Activated T-helper 17 cell treated with anti-CD3 and anti-CD28 coated beads, Interleukin-2, amount 50 U/mL, for 72 hours (primary cell): ENCODE results near the gene FAM53B. TPM values are rescaled to one million over a fixed set of nuclear protein-coding genes. Genes with fewer than 3 reads are reported as not detected.
A peak's percentile ranks its signal among the peaks of the same experiment; 100 is the strongest.
"Not testable (repeated sequence)": the region's sequence is repeated elsewhere in the genome, so short reads cannot be mapped to it uniquely, and the experiment has no call there.

ENCODE experiments used
- ATAC-seq: fragments of 150-1000 bp; cut with Tn5 transposase; replicated peaks from 2 replicates; pipeline ENCODE4 v1.10.0; 2021; ENCODE audit warnings: mild to moderate bottlenecking, moderate library complexity
- H3K27ac Mint-ChIP-seq: one replicate; pipeline ENCODE4 v1.8.0; 2022; ENCODE audit warnings: mixed read lengths
- H3K27me3 Mint-ChIP-seq: one replicate; pipeline ENCODE4 v1.8.0; 2022; ENCODE audit warnings: mixed read lengths
- H3K36me3 Mint-ChIP-seq: one replicate; pipeline ENCODE4 v1.8.0; 2022; ENCODE audit warnings: low read depth, mild to moderate bottlenecking, mixed read lengths
- H3K4me1 Mint-ChIP-seq: one replicate; pipeline ENCODE4 v1.8.0; 2022; ENCODE audit warnings: mixed read lengths
- H3K4me3 Mint-ChIP-seq: one replicate; pipeline ENCODE4 v1.8.0; 2022; ENCODE audit warnings: mild to moderate bottlenecking, mixed read lengths
- H3K9me3 Mint-ChIP-seq: one replicate; pipeline ENCODE4 v1.8.0; 2022; ENCODE audit warnings: mixed read lengths
- total RNA-seq, 2 donors: library from RNA; stranded (reverse); gene quantifications; one replicate each; pipeline ENCODE4 v1.2.3, GENCODE V29; 2022

Gene FAM53B
- total RNA-seq, 2 donors from 2014 or later, result 21.7 to 36.8 TPM

DNA sequence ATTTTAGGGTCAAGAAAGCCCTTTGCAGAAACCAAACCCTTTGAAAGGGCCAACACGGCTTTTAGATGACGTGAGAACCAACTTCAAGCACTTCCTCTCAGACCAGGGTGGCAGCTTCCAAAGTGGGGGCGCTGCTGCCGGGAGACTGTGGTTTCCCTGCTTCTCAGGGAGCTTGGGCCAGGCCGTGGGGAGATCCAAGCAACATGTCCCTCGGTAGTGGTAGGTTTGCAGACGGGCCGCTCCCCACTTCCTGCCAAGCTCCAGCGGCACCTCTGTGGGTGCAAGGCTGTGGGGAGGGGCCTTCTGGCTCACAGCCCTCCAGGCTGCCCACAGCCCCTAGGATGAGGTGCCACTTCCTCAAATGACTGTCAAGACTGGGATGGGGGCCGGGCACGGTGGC is 132.4 kb downstream of the FAM53B start:
- peak; percentile 40 for ATAC-seq
- Mint-ChIP-seq H3K9me3 (no peaks in the 10 kb centered on the region), H3K27me3 (no peaks in the 10 kb centered on the region), H3K4me3 (peak overlapping the region; percentile 22), H3K27ac (peak overlapping the region; percentile 73), H3K4me1 (peaks cover 10% of the 10 kb centered on the region), H3K36me3 (peaks cover 16% of the 10 kb centered on the region)

DNA sequence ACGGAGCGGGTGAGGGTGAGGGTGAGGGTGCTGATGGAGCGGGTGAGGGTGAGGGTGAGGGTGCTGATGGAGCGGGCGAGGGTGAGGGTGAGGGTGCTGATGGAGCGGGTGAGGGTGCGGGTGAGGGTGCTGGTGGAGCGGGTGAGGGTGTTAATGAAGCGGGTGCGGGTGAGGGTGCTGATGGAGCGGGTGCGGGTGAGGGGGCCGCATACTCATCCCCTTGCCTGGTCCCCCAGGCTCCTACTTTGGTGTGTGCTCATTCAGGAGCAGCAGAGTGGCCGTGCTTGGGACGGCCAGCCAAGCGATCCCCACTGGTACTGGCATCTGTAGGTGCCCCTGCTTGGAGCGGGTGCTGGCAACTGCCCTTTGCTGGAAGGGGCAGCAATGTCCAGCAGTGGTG is 133.3 kb downstream of the FAM53B start:
- not testable (repeated sequence) for ATAC-seq, H3K4me3 Mint-ChIP-seq, H3K4me1 Mint-ChIP-seq, H3K9me3 Mint-ChIP-seq, H3K27ac Mint-ChIP-seq, H3K27me3 Mint-ChIP-seq
- peaks cover 10% of the 10 kb centered on the region for H3K36me3 Mint-ChIP-seq

DNA sequence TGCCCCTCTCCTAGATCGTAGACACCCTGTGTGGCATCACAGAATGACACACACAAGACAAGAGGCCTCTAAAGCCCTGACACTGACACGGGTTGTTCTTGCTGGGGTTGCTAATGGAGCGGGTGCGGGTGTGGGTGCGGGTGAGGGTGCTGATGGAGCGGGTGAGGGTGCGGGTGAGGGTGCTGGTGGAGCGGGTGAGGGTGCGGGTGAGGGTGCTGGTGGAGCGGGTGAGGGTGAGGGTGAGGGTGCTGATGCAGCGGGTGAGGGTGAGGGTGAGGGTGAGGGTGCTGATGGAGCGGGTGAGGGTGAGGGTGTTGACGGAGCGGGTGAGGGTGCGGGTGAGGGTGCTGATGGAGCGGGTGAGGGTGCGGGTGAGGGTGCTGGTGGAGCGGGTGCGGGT is 134.0 kb downstream of the FAM53B start:
- H3K9me3 Mint-ChIP-seq, ATAC-seq, H3K27ac Mint-ChIP-seq: not testable (repeated sequence)

DNA sequence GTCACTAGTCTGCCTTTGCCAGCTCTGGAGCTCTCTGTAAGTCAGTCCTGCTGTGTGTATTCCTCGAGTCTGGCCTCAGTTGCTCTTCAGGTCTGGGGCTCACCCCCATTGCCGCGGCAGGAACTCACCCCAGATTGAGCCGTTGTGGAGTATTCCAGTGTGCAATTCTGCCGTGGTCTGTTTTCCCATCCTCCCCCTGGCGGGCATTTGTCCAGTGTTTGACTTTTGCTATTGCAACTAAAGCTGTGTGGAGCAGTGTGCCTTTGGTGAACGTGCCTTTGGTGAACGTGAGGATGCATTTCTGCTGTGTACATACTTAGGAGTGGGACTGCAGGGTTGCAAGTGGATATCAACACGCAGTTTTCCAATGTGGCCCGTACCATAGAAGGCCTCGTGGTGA is 134.5 kb downstream of the FAM53B start:
- no peaks in the 10 kb centered on the region for H3K9me3 Mint-ChIP-seq
- no peak for ATAC-seq
- no peak overlapping the region for H3K27ac Mint-ChIP-seq
- peaks cover 10% of the 10 kb centered on the region for H3K4me1 Mint-ChIP-seq
- no peaks in the 10 kb centered on the region for H3K27me3 Mint-ChIP-seq
- no peak overlapping the region for H3K4me3 Mint-ChIP-seq
- peaks cover 1% of the 10 kb centered on the region for H3K36me3 Mint-ChIP-seq

More for the DNA sequence above, 134.0 kb downstream of the FAM53B start:
- not testable (repeated sequence) for H3K4me3 Mint-ChIP-seq, H3K36me3 Mint-ChIP-seq, H3K27me3 Mint-ChIP-seq, H3K4me1 Mint-ChIP-seq

DNA sequence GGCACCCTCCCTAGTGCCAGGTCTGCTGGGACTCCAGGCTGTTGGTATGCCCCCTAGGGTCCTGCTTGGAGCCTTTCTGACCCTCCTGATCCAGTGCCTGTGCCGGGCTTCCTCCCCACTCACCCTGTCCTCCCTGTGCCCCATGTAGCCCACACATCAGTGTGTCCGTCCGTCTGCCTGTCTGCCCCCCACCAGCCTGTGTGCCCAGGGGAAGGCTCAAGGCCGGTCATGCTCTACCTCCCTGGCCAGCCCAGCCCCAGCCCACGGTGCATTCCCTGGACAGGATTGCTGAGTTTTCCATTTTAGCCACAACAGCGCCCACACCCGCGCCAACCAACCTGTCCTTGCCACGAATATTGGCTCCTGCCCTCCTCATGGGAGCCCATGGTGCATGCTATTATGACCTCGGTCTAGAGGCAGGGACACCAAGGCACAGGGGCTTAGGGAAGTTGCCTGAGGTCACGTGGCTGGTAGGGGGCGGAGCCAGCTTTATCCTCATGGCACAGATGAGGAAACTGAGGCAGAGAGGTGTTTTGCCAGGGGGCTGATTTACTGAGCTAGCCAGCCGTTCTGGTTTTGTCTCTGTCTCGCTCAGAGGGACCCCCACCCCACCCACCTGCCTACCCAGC is 136.0 kb downstream of the FAM53B start:
- H3K4me1 Mint-ChIP-seq, result no peaks in the 10 kb centered on the region
- no peak overlapping the region for H3K27ac Mint-ChIP-seq
- H3K4me3 Mint-ChIP-seq, result no peak overlapping the region
- H3K27me3 Mint-ChIP-seq, result no peaks in the 10 kb centered on the region
- no peak for ATAC-seq
- H3K36me3 Mint-ChIP-seq, result no peaks in the 10 kb centered on the region
- no peaks in the 10 kb centered on the region for H3K9me3 Mint-ChIP-seq

DNA sequence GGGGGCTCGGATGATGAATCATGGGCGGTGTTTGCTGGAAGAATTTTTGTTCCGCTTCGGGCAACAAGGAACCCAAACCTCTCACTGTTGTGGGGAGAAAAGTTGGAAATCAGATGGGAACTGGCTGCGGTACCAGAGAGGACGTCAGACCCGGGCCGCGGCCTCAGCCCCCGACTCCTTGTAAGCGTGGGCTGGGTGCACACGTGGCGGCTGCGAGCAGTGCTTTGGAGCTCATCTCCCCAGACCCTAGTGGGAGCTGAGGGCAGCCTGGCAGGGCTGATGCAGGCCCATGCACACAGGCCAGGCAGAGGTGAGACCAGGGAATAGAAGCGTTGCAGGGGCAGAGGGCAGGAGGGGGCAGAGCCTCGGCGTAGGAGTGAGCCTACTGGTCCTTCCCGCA is 136.5 kb downstream of the FAM53B start:
- Mint-ChIP-seq H3K4me3 (no peak overlapping the region), H3K27me3 (no peaks in the 10 kb centered on the region), H3K36me3 (no peaks in the 10 kb centered on the region), H3K4me1 (no peaks in the 10 kb centered on the region), H3K27ac (no peak overlapping the region), H3K9me3 (no peaks in the 10 kb centered on the region)
- no peak for ATAC-seq

DNA sequence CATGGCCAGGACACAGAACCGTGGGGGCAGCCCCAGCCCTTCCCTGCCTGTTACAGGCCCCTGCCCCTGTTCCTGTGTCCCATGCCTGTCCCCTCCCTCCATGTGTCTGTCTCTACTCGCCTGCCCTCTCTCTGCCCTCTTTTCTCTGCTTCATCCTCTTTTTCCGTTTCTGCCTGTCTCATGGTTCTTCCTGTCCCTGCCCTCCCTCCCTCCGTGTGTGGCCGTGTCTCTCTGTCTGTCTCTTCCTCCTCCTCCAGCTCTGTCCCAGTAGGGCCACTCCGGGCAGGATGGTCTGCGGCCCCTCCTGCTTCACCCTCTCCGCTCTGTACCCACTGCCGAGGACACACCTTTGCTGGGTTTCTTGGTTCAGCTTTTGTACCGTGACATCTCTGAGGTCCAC is 137.4 kb downstream of the FAM53B start:
- H3K27me3 Mint-ChIP-seq, result no peaks in the 10 kb centered on the region
- H3K4me3 Mint-ChIP-seq, result no peak overlapping the region
- no peak for ATAC-seq
- no peak overlapping the region for H3K27ac Mint-ChIP-seq
- no peaks in the 10 kb centered on the region for H3K9me3 Mint-ChIP-seq
- no peaks in the 10 kb centered on the region for H3K36me3 Mint-ChIP-seq
- no peaks in the 10 kb centered on the region for H3K4me1 Mint-ChIP-seq

DNA sequence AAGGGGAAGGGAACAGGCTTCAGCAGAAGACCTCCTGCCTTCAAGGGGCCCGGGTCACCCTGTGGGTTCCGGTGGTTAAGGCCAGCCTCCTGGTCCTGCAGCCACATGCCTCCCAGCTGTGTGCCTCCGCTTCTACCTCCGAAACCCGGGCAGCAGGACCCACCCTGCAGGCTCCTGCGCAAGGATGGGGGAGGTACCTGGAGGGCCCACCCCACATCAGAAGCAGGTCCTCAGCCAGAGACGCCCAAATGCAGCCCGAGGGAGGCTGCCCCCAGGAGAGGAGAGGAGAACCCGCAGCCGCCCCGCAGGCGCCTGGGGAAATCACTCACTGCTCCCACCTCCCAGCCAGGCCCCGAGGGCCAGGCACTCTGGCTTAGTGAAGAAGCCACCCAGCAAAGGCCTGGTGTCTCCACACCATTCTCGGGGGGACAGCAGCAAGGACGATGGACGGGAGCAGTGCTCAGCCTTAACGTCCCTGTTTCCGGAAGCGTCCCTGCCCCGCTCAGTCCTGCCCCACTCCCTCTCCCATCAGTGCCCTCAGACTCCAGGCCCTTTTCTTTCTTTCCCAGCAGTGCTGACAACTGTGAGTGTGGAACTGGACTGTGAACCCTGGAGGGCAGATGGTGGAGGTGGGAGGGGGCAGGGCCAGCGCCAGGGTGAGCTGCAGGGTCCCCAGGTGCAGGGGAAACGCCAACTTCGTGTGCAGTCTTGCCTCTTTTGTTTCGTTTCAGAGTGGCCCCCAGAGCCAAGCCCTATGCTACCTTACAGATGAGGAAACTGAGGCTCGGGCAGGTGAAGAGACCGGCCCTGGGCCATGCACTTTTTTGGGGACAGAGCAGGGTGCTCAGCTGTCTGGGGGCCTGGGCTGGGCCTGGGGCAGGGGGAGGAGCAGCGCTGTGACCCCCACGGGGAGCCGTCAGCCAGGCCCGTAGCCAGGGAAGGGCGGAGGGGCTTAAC is 138.0 kb downstream of the FAM53B start:
- H3K36me3 Mint-ChIP-seq, result no peaks in the 10 kb centered on the region
- no peak for ATAC-seq
- H3K4me1 Mint-ChIP-seq, result no peaks in the 10 kb centered on the region

DNA sequence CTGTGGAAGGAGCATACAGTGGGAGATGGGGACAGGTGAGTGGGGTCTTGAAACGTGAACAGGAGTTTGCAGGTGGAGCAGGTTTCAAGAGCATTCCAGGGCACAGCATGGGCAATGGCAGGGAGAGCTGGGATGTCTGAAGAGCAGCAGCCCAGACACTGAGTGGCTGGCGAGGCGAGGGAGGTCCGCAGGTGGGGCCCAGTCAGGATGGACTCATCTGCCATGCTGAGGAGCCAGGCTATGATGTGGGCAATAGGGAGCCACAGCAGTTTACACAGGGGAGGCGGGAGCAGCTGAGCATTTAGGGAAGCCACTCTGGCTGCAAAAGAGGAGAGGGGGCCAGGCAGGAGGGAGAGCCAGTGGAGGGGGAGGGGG is 138.7 kb downstream of the FAM53B start:
- Mint-ChIP-seq H3K4me1 (peaks cover 5% of the 10 kb centered on the region), H3K9me3 (no peaks in the 10 kb centered on the region), H3K36me3 (no peaks in the 10 kb centered on the region), H3K27ac (no peak overlapping the region), H3K4me3 (no peak overlapping the region), H3K27me3 (no peaks in the 10 kb centered on the region)
- no peak for ATAC-seq

More for the DNA sequence above, 138.0 kb downstream of the FAM53B start:
- H3K9me3 Mint-ChIP-seq, result no peaks in the 10 kb centered on the region
- no peaks in the 10 kb centered on the region for H3K27me3 Mint-ChIP-seq
- H3K4me3 Mint-ChIP-seq, result no peak overlapping the region
- H3K27ac Mint-ChIP-seq, result no peak overlapping the region

DNA sequence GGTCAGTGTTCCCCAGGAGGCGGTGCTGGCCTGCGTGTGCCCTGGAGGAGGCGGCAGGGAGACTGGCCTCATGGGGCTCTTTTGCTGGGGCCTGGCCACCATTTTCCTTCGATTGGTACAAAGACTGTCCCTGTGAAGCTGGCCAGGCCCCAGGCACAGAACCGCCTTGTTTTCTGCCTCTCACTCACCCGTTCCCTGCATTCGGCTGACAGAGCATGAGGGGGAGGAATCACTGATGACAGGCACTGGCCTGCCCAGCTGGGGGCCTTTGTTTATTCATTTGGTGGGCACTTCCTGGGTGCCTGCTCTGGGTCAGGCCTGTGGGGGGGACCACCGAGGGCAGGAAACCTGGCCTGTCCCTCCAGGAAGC is 139.2 kb downstream of the FAM53B start:
- ATAC-seq, result no peak
- H3K27me3 Mint-ChIP-seq, result no peaks in the 10 kb centered on the region
- no peaks in the 10 kb centered on the region for H3K36me3 Mint-ChIP-seq
- peaks cover 5% of the 10 kb centered on the region for H3K4me1 Mint-ChIP-seq
- no peaks in the 10 kb centered on the region for H3K9me3 Mint-ChIP-seq
- H3K27ac Mint-ChIP-seq, result no peak overlapping the region
- no peak overlapping the region for H3K4me3 Mint-ChIP-seq

DNA sequence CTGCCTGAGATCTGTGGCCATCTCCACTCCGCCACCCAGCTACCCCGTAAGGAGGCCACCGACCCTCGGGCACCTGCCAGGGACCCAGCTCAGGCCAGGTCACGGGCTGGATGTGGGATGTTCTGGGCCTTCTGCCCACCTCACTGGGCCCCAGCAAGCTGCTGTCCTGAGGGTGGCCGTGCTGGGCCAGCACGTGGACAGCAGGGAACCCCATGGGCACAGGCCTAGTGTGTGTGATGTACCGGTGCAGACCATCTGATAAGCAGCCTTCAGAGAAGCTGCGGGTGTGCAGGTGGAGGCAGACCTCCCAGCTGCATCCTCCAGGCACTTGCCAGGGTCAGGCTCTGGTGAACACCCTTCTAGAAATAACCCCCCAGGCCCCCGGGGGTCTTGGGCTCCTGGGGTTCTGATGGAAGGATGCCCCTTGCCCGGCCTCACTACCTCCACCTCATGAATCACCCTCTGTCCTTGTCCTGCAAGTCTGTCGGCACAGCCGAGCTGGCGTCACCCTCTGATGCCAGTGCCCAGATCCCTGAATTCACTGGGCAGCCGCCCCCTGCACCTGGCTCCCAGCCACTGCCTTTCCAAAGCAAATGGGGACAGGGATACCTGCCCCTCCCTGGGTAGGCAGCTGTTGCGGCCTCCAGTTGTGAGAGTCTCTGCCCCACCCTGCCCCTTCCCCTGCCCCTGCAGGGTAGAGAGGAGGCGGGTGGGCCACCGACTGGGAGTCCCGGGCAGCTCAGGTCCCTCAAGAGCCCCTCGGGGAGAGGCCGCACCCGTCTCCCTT is 139.8 kb downstream of the FAM53B start:
- H3K9me3 Mint-ChIP-seq, result no peaks in the 10 kb centered on the region
- no peak overlapping the region for H3K4me3 Mint-ChIP-seq
- H3K27ac Mint-ChIP-seq, result no peak overlapping the region
- H3K27me3 Mint-ChIP-seq, result no peaks in the 10 kb centered on the region
- ATAC-seq, result no peak
- H3K36me3 Mint-ChIP-seq, result no peaks in the 10 kb centered on the region
- H3K4me1 Mint-ChIP-seq, result peaks cover 5% of the 10 kb centered on the region

DNA sequence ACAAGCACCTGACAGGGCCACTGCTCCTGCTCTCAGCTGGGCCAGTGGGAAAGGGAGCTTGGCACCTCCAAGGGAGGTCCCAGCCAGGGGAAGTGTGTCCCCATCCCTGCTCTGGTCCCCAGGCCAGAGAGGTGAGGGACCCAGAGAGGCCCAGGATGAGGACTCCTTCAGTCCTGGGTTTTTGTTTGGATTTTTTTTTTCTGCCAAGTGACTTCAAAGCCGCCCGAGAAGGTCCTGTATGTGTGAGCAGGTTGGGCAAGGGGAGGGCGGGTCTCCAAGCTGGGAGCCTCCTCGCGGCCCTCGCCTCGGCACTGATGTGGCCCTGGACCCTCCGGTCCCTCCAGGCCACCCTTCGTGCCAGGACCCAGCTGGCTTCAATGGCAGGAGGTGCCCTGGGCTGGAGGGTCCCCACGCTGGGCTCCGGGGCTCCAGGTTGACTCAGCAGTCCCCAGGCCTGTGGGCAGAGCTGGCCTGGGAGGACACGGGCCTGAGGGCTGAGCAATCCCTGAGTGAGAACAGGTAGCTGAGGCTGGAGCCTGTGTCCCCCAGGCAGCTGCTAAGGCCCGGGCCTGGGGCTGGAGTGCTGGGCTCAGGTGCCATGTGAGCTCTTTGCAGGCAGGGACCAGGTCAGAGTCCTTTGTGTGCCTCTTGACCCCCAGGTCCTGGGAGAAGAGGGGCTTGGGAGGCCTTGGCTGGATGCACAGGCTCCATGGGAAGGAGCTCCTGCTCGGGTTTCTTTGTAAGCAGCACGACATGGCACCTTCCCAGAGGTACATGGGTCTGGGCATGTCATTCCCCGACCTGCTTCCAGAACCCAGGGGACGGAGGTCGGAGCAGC is 140.6 kb downstream of the FAM53B start:
- no peak for ATAC-seq
- Mint-ChIP-seq H3K4me3 (no peak overlapping the region), H3K9me3 (no peaks in the 10 kb centered on the region), H3K4me1 (peaks cover 11% of the 10 kb centered on the region), H3K27me3 (no peaks in the 10 kb centered on the region), H3K27ac (no peak overlapping the region), H3K36me3 (no peaks in the 10 kb centered on the region)

DNA sequence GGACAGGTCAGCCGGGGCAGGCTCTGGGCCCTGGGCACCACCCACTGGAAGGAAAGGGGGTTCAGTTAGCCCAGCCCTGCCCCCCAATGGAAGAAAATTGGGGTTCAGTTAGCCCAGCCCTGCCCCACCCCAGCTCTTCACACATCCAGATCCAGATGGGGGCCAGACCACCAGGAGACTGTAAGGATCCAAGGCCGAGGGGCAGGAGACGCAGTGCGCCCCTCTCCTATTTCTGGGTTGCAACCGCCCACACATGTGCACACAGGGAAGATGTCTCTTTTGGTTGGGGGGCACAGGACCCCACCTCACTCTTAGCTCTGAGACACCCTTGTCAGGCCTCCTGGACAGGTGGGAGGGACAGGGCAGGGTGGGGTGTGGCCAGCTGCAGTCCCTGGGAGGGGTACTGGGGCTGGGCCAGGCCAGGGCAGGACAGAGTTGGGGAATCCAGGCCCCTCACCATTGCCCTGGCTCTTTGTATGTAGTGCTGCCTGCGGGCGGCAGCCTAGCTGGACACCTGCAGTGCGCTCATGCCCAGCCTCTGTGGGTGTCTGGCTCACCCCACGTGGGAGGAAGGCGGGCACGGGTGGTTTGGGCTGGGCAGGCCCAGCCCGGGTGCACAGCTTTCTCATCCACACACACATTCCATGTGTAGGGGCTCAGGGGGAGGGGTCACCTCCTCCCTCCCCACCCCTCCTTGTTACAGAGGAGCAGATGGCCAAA is 141.4 kb downstream of the FAM53B start:
- Mint-ChIP-seq H3K36me3 (no peaks in the 10 kb centered on the region), H3K9me3 (no peaks in the 10 kb centered on the region), H3K27ac (no peak overlapping the region), H3K4me3 (no peak overlapping the region), H3K4me1 (peaks cover 13% of the 10 kb centered on the region), H3K27me3 (no peaks in the 10 kb centered on the region)
- ATAC-seq, result no peak
